Stimulated activated CD4-positive, alpha-beta T cell treated with anti-CD3 and anti-CD28 coated beads, Interleukin-1b, Interleukin-23, amount 100 ng/mL, for 48 hours (primary cell): ENCODE results near the gene RGS13.

Experiments used
- DNase-seq: peaks from one replicate; pipeline ENCODE4 v3.0.0-alpha.2; 2020

RGS13 gene

GRCh38 chr1:192689459-192689858 is 53.5 kb downstream of the RGS13 start:
- no peak for DNase-seq

GRCh38 chr1:192691041-192691440 is 55.1 kb downstream of the RGS13 start:
- no peak for DNase-seq

GRCh38 chr1:192696082-192696481 is 60.1 kb downstream of the RGS13 start:
- no peak for DNase-seq

DNA sequence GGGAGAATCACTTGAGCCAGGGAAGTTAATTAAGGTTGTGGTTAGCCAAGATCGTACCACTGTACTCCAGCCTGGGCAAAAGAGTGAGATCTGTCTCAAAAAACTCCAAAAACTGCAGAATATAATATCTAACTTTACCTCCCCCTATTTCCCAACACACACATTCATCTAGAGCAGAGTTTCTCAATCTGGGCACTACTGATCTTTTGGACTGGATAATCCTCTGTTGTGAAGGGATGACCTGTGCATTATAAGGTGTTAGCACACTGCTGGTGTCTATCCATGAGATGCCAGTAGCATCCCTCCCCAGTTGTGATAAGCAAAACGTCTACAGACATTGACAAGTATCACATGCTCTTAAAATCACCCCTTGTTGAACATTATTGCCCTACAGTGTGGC is 61.8 kb downstream of the RGS13 start:
- no peak for DNase-seq

DNA sequence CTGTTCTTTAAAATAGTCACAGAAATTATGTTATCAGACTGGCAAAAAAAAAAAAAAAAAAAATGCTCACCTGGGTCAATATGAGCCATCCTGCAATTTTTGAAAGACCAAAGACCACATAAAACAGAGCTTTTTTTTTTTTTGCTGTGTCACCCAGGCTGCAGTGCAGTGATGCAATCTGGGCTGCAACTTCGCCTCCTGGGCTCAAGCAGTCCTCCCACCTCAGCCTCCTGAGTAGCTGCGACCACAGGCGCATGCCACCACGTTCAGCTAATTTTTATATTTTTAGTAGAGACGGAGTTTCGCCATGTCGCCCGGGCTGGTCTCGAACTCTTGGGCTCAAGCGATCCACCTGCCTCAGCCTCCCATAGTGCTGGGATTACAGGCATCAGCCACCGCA is 62.8 kb downstream of the RGS13 start:
- DNase-seq, result no peak

GRCh38 chr1:192700834-192701271 is 64.9 kb downstream of the RGS13 start:
- DNase-seq, result no peak

DNA sequence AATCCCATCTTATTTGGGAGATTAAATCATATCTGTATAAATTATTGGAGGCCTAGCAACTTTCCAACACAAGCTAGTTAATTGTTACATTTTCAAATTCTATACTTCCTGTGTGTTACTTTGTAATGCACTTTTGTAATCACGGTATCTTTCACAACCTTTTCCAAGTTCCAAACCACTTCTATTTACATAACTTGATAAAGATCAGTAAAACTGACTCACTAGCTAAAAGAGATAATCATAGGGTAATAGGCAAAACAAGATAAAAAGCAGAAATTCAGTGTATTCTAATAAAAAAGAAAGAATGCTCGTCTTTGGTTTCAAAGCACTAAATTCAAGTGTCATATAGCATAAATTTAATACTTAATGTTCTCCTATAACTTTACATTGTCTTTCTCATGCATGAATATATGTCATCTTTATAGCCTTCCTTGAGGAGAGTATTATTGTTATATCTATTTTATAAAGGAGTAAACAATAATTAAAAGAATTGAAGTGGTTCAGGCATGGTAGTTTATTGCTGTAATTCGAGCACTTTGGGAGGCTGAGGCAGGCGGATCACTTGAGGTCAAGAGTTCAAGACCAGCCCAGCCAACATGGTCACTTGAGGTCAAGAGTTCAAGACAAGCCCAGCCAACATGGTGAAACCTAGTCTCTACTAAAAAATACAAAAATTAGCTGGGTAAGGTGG is 66.4 kb downstream of the RGS13 start:
- no peak for DNase-seq

- DNase-seq, result no peak
These were observed 67.6 kb downstream of the RGS13 start for GRCh38 chr1:192703283-192704206.

GRCh38 chr1:192705510-192705909 is 69.6 kb downstream of the RGS13 start:
- no peak for DNase-seq

- DNase-seq, result no peak
These were observed 71.0 kb downstream of the RGS13 start for GRCh38 chr1:192706936-192707335.

DNA sequence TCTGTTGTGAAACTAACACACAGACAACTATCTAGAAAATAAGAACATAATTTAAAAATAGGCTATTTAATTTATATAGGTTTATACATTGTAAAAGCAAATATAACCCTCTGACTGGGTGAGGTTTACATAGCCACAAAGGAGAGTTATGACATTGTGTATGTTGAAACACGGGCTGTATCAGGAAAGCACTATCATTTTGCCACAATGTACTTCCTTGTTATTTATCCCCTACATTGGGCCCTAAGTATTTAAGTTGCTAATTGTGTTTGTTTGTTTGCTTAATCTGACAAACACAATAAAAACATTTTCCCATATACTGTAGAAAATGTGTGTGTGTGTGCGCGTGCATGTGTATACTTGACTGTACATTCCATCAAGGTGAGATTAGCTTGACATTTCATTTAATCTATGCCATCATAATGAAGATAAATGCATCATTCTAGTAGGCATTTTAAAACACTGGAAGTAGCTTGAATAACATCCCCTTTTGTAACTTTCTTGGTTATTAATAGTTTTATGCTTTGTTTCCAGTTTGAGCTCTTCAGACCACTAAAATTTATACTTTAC is 72.1 kb downstream of the RGS13 start:
- DNase-seq, result no peak

- DNase-seq, result no peak
These were observed 73.6 kb downstream of the RGS13 start for GRCh38 chr1:192709544-192709943.
